Thoracic aorta endothelial cell (primary cell): ENCODE data around the gene B2M. TPM values are rescaled to one million over a fixed set of nuclear protein-coding genes. Genes with fewer than 3 reads are reported as not detected.

Source experiments
- small RNA-seq: library from RNA; depleted of rRNA; stranded (forward); fragments of <200 nt; gene quantifications from one replicate; pipeline ENCODE3, GENCODE V24; 2012
- total RNA-seq: library from RNA; depleted of rRNA; stranded (reverse); fragments of >200 nt; gene quantifications from 2 replicates; pipeline ENCODE4 v1.2.3, GENCODE V29; 2012

The B2M gene
- 2,058 and 2,699 TPM in 2 replicates for total RNA-seq

DNA sequence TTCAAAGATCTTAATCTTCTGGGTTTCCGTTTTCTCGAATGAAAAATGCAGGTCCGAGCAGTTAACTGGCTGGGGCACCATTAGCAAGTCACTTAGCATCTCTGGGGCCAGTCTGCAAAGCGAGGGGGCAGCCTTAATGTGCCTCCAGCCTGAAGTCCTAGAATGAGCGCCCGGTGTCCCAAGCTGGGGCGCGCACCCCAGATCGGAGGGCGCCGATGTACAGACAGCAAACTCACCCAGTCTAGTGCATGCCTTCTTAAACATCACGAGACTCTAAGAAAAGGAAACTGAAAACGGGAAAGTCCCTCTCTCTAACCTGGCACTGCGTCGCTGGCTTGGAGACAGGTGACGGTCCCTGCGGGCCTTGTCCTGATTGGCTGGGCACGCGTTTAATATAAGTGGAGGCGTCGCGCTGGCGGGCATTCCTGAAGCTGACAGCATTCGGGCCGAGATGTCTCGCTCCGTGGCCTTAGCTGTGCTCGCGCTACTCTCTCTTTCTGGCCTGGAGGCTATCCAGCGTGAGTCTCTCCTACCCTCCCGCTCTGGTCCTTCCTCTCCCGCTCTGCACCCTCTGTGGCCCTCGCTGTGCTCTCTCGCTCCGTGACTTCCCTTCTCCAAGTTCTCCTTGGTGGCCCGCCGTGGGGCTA lies at the start of gene B2M, which contains the start of gene PATL2:
Gene B2M, plus strand, starts transcription at position 422 of the 647 bp plus-strand sequence. Its CDS starts 30 bp downstream, at position 452.
Gene PATL2, minus strand, starts transcription at position 228 of the 647 bp plus-strand sequence. CDS start 34,833 bp downstream, outside the sequence.

DNA sequence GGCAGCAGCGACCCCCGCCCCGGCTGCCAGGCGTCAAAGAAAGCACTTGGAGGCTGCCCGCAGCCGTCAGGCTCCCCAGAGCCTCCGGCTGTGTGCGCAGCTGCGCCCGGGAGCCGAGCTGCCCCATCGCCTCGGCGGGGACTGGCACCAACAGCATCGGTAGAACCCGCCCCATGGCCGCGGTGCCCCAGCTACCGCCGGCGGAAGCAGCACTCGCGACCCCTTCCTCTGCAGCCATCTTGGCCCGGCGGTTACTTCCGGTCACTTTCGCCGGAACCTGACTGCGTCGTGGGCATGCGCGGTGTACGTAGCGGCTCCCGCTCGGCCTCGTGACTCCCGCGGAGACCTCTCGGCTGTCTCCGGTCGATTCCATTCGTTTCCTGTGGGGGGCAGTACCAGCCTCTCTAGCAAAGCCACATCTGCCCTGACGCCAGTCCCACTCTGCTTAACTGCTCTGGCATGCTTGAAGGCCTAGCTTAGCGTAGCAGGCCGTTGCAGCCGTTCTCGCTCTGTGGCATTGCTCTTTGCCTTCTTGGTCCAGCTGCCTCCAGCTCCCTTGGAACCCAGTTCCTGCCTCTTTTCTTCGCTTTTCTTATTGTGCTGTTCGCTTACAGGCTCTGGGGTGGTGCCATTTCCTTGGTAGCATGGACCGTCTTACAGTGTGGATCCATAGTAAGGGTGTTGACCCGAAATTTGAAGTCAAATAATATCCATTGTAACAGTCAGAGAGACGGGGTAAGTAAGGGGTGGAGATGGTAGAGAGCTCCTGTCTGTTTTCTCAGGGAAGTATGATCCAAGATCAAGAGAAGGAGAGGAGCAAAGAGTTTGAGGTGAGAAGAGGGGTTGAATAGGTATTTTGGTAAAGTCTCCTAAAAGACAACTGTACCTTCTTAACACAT lies 47.7 kb upstream of the B2M start, which contains the start of gene SPG11:
Gene SPG11, minus strand, starts transcription at position 253 of the 899 bp plus-strand sequence. Its CDS starts 15 bp downstream, at position 238.

DNA sequence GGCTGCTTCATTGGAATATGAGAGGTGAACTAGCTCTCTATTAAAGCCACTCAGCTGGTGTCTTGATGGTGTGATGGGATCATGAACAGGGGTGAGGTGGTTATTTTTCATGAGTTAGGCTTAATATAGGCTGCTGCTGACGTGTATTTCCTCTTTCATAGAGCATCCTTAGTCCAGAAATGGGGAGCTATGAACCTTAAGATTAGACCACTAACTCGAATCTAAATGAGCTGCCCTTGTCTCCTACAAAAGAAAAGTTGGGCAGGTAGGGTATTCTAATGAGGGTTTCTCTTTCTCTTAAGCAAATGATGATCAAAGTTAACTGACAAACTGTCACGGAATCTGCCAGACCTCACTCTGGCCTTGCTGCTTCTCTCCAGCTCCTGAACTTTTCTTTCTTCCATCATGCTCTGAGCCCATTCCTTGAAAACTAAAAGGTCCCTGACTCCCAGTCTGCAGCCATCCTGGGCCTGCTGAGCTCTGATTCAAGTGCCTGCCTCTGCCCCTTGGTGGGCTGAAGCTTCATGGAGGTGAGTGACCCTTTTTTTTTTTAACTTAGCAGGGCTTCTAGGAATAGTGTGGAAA lies 25.0 kb downstream of the B2M start, which contains the start of gene TRIM69:
Gene TRIM69, plus strand, starts transcription at position 348 of the 585 bp plus-strand sequence. Its CDS starts 177 bp downstream, at position 525.

Small RNA genes lying within 50 kb of the gene (small RNA-seq; reads per million reads assigned to genes)
- not detected for gene RF00019

Other genes starting within 250 kb of the B2M start
- 102 and 108 TPM in 2 replicates for gene EIF3J, start 174.4 kb upstream of the B2M start, total RNA-seq
- 66.6 and 67.9 TPM in 2 replicates for gene SPG11, start 47.9 kb upstream of the B2M start, total RNA-seq
- gene PATL2, start 194 bp upstream of the B2M start, total RNA-seq = 0.13 and 0.22 TPM in 2 replicates
- gene TRIM69, start 25.0 kb downstream of the B2M start, total RNA-seq = 9.3 and 18.6 TPM in 2 replicates
- gene TERB2, start 245.2 kb downstream of the B2M start, total RNA-seq = not detected in 2 replicates